K562 (cell line): Measurements from ENCODE around the gene SOWAHD. TPM values are rescaled to one million over a fixed set of nuclear protein-coding genes. Genes with fewer than 3 reads are reported as not detected.

Experiments used
- C11orf30 ChIP-seq: fragments of 450-650 bp; IDR thresholded peaks from 2 replicates; pipeline ENCODE4 v1.6.1; 2016; ENCODE audit warnings: low read depth, mild to moderate bottlenecking
- CHD4 ChIP-seq: fragments of 200-600 bp; sonication (generic); IDR thresholded peaks from 3 replicates; pipeline ENCODE4 v1.6.1; 2012; ENCODE audit warnings: low read depth, mild to moderate bottlenecking, mixed read lengths, low read length, inconsistent platforms; ENCODE audit not compliant: insufficient read depth, insufficient replicate concordance, poor library complexity, severe bottlenecking
- CLOCK ChIP-seq: fragments of 250-450 bp; sonication (Bioruptor Pico); IDR thresholded peaks from 2 replicates; pipeline ENCODE4 v1.4.0; 2020; ENCODE audit warnings: mild to moderate bottlenecking, moderate library complexity, borderline replicate concordance
- EHMT2 ChIP-seq: fragments of 450-650 bp; IDR thresholded peaks from 2 replicates; pipeline ENCODE4 v1.6.1; 2018; ENCODE audit warnings: antibody characterized with exemption
- FOSL1 ChIP-seq: fragments of 200-800 bp; sonication (Bioruptor generic); conservative IDR thresholded peaks from 2 replicates; pipeline ENCODE4 v1.6.1; 2016; ENCODE audit warnings: missing genetic modification characterization, missing compliant biosample characterization
- IRF2 ChIP-seq: sonication (generic); formaldehyde crosslinking; IDR thresholded peaks from 2 replicates; pipeline ENCODE4 v1.8.1; 2022; ENCODE audit warnings: mild to moderate bottlenecking, missing genetic modification reagents
- MXI1 ChIP-seq: IDR thresholded peaks from 2 replicates; pipeline ENCODE4 v1.6.1; 2011; ENCODE audit warnings: low read depth, mild to moderate bottlenecking, improper control_type of control experiment, low read length
- NR2C1 ChIP-seq, 2 experiments: fragments of 450-650 bp; IDR thresholded peaks; 2 replicates each; pipeline ENCODE4 v1.6.1; 2017; ENCODE audit warnings: mild to moderate bottlenecking in 2 of 2, antibody characterized with exemption in 1 of 2, inconsistent platforms in 1 of 2, missing compliant biosample characterization in 1 of 2, missing genetic modification characterization in 1 of 2
- PCBP2 ChIP-seq: fragments of 200-400 bp; formaldehyde crosslinking; IDR thresholded peaks from 2 replicates; pipeline ENCODE4 v1.6.1; 2018; ENCODE audit warnings: low read length, low read depth, mild to moderate bottlenecking, moderate library complexity; ENCODE audit not compliant: poor library complexity, severe bottlenecking
- RBM17 ChIP-seq: fragments of 200-400 bp; formaldehyde crosslinking; IDR thresholded peaks from 2 replicates; pipeline ENCODE4 v1.6.1; 2017; ENCODE audit warnings: low read depth, mild to moderate bottlenecking, low read length, borderline replicate concordance
- TSC22D4 ChIP-seq: fragments of 450-650 bp; IDR thresholded peaks from 2 replicates; pipeline ENCODE4 v1.6.1; 2016; ENCODE audit warnings: missing genetic modification characterization, missing biosample characterization, control low read depth
- USF1 ChIP-seq: sonication (generic); formaldehyde crosslinking; IDR thresholded peaks from 2 replicates; pipeline ENCODE4 v1.9.0; 2022; ENCODE audit warnings: mild to moderate bottlenecking, missing genetic modification reagents
- ZBTB34 ChIP-seq: fragments of 250-450 bp; sonication (Bioruptor Pico); IDR thresholded peaks from 2 replicates; pipeline ENCODE4 v1.8.0; 2021; ENCODE audit warnings: mild to moderate bottlenecking, moderate library complexity
- ZNF586 ChIP-seq: fragments of 450-650 bp; formaldehyde crosslinking; conservative IDR thresholded peaks from 2 replicates; pipeline ENCODE4 v1.4.0; 2020; ENCODE audit warnings: mild to moderate bottlenecking, moderate library complexity
- ZNF77 ChIP-seq: fragments of 250-450 bp; sonication (Bioruptor Pico); IDR thresholded peaks from 2 replicates; pipeline ENCODE4 v1.5.0; 2020
- polyA plus RNA-seq, 8 experiments: library from polyadenylated mRNA; depleted of rRNA in 4 of 8; stranded (reverse) in 5 of 8; unstranded in 3 of 8; fragments of >200 nt; fragmentation: Nextera tagmentation in 2 of 8; fragmentation: Illumina TruSeq in 1 of 8; extraction: Ambion mirVana in 2 of 8; extraction: Trizol in 1 of 8; gene quantifications; 2 replicates each; pipeline versions ENCODE4 v1.2.1 to v1.2.3, GENCODE V29; 2011 to 2014; ENCODE audit warnings: inconsistent platforms in 1 of 8, missing spikeins in 1 of 8
- total RNA-seq, 7 experiments: library from RNA; depleted of rRNA in 6 of 7; stranded (reverse); fragments of >200 nt in 6 of 7; fragmentation: Illumina TruSeq in 2 of 7; extraction: Trizol in 2 of 7; gene quantifications; 2 replicates each; pipeline versions ENCODE4 v1.2.1 to v1.2.3, GENCODE V29; 2011 to 2021; ENCODE audit warnings: low replicate concordance in 1 of 7
- TF ChIP-seq, protein P1 (sequence below): fragments of 250-450 bp; sonication (Bioruptor Pico); IDR thresholded peaks from 2 replicates; pipeline ENCODE4 v1.4.0; 2020; ENCODE audit warnings: borderline replicate concordance

SOWAHD gene
- total and polyA plus RNA-seq, 9 of the 15 experiments (the other 6 are each of a cell fraction or from before 2014, with no cell fraction given): 0.13 to 0.29 TPM; not detected in 7

GRCh38 chrX:119729408-119730201 is 28.8 kb upstream of the SOWAHD start (continued):
- no peak for TF ChIP-seq USF1 (CRISPR knock-in tag)
- TF ChIP-seq C11orf30: no peak
- TF ChIP-seq TSC22D4 (tag): no peak
- TF ChIP-seq CLOCK: no peak
- TF ChIP-seq IRF2 (CRISPR knock-in tag): no peak
- TF ChIP-seq ZBTB34 (CRISPR knock-in tag): no peak
- TF ChIP-seq PCBP2: no peak
- no peak for TF ChIP-seq FOSL1 (tag)
- no peak for TF ChIP-seq NR2C1 (IDR thresholded peaks at IDR 0.05)
- TF ChIP-seq NR2C1 (tag; IDR thresholded peaks at IDR 0.05): no peak
- no peak for TF ChIP-seq EHMT2
- TF ChIP-seq ZNF77 (CRISPR knock-in tag): no peak
- no peak for TF ChIP-seq CHD4
- no peak for TF ChIP-seq MXI1
- no peak for TF ChIP-seq RBM17
- TF ChIP-seq, protein P1, sequence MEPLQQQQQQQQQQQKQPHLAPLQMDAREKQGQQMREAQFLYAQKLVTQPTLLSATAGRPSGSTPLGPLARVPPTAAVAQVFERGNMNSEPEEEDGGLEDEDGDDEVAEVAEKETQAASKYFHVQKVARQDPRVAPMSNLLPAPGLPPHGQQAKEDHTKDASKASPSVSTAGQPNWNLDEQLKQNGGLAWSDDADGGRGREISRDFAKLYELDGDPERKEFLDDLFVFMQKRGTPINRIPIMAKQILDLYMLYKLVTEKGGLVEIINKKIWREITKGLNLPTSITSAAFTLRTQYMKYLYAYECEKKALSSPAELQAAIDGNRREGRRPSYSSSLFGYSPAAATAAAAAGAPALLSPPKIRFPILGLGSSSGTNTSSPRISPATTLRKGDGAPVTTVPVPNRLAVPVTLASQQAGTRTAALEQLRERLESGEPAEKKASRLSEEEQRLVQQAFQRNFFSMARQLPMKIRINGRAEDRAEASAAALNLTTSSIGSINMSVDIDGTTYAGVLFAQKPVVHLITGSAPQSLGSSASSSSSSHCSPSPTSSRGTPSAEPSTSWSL (CRISPR knock-in tag): no peak
- TF ChIP-seq ZNF586 (CRISPR knock-in tag): no peak
